HepG2 (cell line): Measurements from ENCODE around the gene MB21D2. TPM values are rescaled to one million over a fixed set of nuclear protein-coding genes. Genes with fewer than 3 reads are reported as not detected.
A peak's percentile ranks its signal among the peaks of the same experiment; 100 is the strongest.

ENCODE experiments used
- ATF5 ChIP-seq: sonication (generic); formaldehyde crosslinking; IDR thresholded peaks from 2 replicates; pipeline ENCODE4 v1.4.0; 2020; ENCODE audit warnings: mild to moderate bottlenecking, low read depth, missing genetic modification reagents
- BCL6 ChIP-seq: IDR thresholded peaks from 2 replicates; pipeline ENCODE4 v1.6.1; 2016; ENCODE audit warnings: missing genetic modification reagents, missing compliant biosample characterization
- CEBPG ChIP-seq: IDR thresholded peaks from 2 replicates; pipeline ENCODE4 v1.6.1; 2016
- EED ChIP-seq: sonication (generic); formaldehyde crosslinking; IDR thresholded peaks from 2 replicates; pipeline ENCODE4 v1.5.0; 2020; ENCODE audit warnings: mild to moderate bottlenecking, missing genetic modification reagents
- ETV5 ChIP-seq: IDR thresholded peaks from 2 replicates; pipeline ENCODE4 v1.6.1; 2018; ENCODE audit warnings: missing biosample characterization, missing genetic modification reagents, inconsistent platforms, borderline replicate concordance
- KDM5A ChIP-seq: fragments of 200-600 bp; sonication (generic); IDR thresholded peaks from 2 replicates; pipeline ENCODE4 v1.7.0; 2018; ENCODE audit warnings: antibody characterized with exemption, mild to moderate bottlenecking, low read length, borderline replicate concordance
- NFYC ChIP-seq: IDR thresholded peaks from 2 replicates; pipeline ENCODE4 v1.6.1; 2016; ENCODE audit warnings: missing genetic modification reagents, missing compliant biosample characterization
- PRMT3 ChIP-seq: sonication (generic); formaldehyde crosslinking; IDR thresholded peaks from 2 replicates; pipeline ENCODE4 v1.8.1; 2022; ENCODE audit warnings: low read depth, mild to moderate bottlenecking, moderate library complexity, missing genetic modification reagents, borderline replicate concordance
- SNAPC2 ChIP-seq: sonication (generic); formaldehyde crosslinking; IDR thresholded peaks from 2 replicates; pipeline ENCODE4 v1.8.1; 2022; ENCODE audit warnings: mild to moderate bottlenecking, missing genetic modification reagents
- SOX13 ChIP-seq, 3 experiments: fragments of 450-650 bp in 1 of 3; sonication (generic) in 1 of 3; formaldehyde crosslinking in 1 of 3; IDR thresholded peaks in 2 of 3; conservative IDR thresholded peaks in 1 of 3; 2 replicates each; pipeline versions ENCODE4 v1.5.0 to v1.6.1; 2016 to 2020; ENCODE audit warnings: antibody characterized with exemption in 1 of 3, mild to moderate bottlenecking in 1 of 3, missing compliant biosample characterization in 1 of 3, missing genetic modification reagents in 1 of 3, moderate library complexity in 1 of 3
- SP140L ChIP-seq: sonication (generic); formaldehyde crosslinking; IDR thresholded peaks from 2 replicates; pipeline ENCODE4 v1.4.0; 2020; ENCODE audit warnings: missing genetic modification reagents, borderline replicate concordance
- TFAP4 ChIP-seq: sonication (generic); IDR thresholded peaks from 2 replicates; pipeline ENCODE4 v1.6.1; 2016; ENCODE audit warnings: low read depth, borderline replicate concordance
- U2AF1 ChIP-seq: fragments of 200-400 bp; formaldehyde crosslinking; optimal IDR thresholded peaks from 2 replicates; pipeline ENCODE3; 2017; ENCODE audit warnings: mild to moderate bottlenecking, low read depth, low read length
- ZNF296 ChIP-seq: sonication (generic); formaldehyde crosslinking; conservative IDR thresholded peaks from 2 replicates; pipeline ENCODE4 v1.5.0; 2020; ENCODE audit warnings: mild to moderate bottlenecking, missing genetic modification reagents
- ZNF318 ChIP-seq: sonication (generic); formaldehyde crosslinking; IDR thresholded peaks from 2 replicates; pipeline ENCODE4 v1.4.0; 2020; ENCODE audit warnings: mild to moderate bottlenecking, missing genetic modification reagents
- ZNF530 ChIP-seq: sonication (generic); formaldehyde crosslinking; IDR thresholded peaks from 2 replicates; pipeline ENCODE4 v1.5.0; 2020; ENCODE audit warnings: low read depth, mild to moderate bottlenecking, missing genetic modification reagents
- ZNF704 ChIP-seq: sonication (generic); formaldehyde crosslinking; IDR thresholded peaks from 2 replicates; pipeline ENCODE4 v1.8.1; 2023; ENCODE audit warnings: mild to moderate bottlenecking, inconsistent platforms, moderate library complexity, missing genetic modification reagents, borderline replicate concordance
- ZNF816 ChIP-seq: sonication (generic); formaldehyde crosslinking; IDR thresholded peaks from 2 replicates; pipeline ENCODE4 v1.8.0; 2022; ENCODE audit warnings: missing genetic modification reagents, mild to moderate bottlenecking, borderline replicate concordance
- ZNF841 ChIP-seq: sonication (generic); formaldehyde crosslinking; IDR thresholded peaks from 2 replicates; pipeline ENCODE4 v1.8.1; 2023; ENCODE audit warnings: missing genetic modification reagents, borderline replicate concordance
- polyA plus RNA-seq, 8 experiments: library from polyadenylated mRNA; depleted of rRNA in 3 of 8; stranded (reverse) in 7 of 8; unstranded in 1 of 8; fragments of >200 nt; fragmentation: Illumina TruSeq in 4 of 8; extraction: Trizol in 4 of 8; gene quantifications; 2 replicates each; pipeline versions ENCODE4 v1.2.1 to v1.2.3, GENCODE V29; 2011 to 2016; ENCODE audit warnings: low read depth in 4 of 8, missing spikeins in 1 of 8, mixed read lengths in 1 of 8; ENCODE audit not compliant: insufficient read depth in 1 of 8
- total RNA-seq, 5 experiments: library from RNA; depleted of rRNA; stranded (reverse); fragments of >200 nt; fragmentation: Illumina TruSeq; extraction: Trizol; gene quantifications; 2 replicates each; pipeline ENCODE4 v1.2.3, GENCODE V29; 2016; ENCODE audit warnings: low read depth in 1 of 5

Gene MB21D2
- total and polyA plus RNA-seq, 2 of the 13 experiments (the other 11 are each of a cell fraction or from before 2014, with no cell fraction given): 0.90 to 1.6 TPM

DNA sequence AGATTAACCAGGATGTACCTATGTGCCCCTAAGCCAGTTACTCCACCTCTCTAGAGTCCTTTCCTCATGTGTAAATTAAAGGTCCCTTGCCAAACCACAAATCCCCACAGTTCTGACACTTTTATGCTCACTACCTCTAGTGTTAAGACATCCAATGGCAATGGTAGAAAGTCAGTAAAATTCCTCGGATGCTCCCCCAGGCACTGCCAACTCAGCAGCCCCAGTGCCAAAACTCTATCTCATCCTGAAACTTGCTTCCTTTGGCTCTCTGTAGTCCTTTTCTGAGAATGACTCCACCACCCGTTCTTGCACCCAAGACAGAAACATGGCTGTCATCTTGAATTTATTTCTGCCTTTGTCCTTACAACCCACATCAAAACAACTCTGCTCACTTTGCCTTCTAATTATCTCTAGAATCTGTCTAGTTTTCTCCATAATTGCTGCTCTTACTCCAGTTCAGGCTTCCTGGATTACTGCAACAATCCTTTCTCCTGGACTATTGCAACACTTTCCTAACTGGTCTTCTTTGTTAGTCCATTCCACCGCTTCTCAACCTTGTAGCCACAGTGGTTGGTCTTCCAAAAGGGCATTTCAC, 41.6 kb downstream of the MB21D2 start (continued):
- TF ChIP-seq ZNF318 (CRISPR knock-in tag): no peak
- no peak for TF ChIP-seq SOX13 (IDR thresholded peaks at IDR 0.05)
- TF ChIP-seq SOX13 (CRISPR knock-in tag; conservative IDR thresholded peaks at IDR 0.05 in 1 of 2, IDR thresholded peaks at IDR 0.05 in 1 of 2): peak in 1 of 2 experiments; percentile 52; a peak in 2 of 4 replicates
- TF ChIP-seq ATF5: no peak
- TF ChIP-seq U2AF1: no peak
- TF ChIP-seq CEBPG: peak; percentile 73
- TF ChIP-seq ZNF530: no peak
- TF ChIP-seq TFAP4: no peak
- TF ChIP-seq ZNF704 (CRISPR knock-in tag): no peak
- no peak for TF ChIP-seq KDM5A
- TF ChIP-seq ZNF841: no peak
- no peak for TF ChIP-seq PRMT3 (CRISPR knock-in tag)
- TF ChIP-seq SNAPC2 (CRISPR knock-in tag): no peak
- no peak for TF ChIP-seq ZNF296
- no peak for TF ChIP-seq SP140L (CRISPR knock-in tag)
- TF ChIP-seq EED (CRISPR knock-in tag): no peak
- peak; percentile 64 for TF ChIP-seq BCL6 (CRISPR knock-in tag)
- TF ChIP-seq ETV5 (CRISPR knock-in tag): no peak
- TF ChIP-seq NFYC (CRISPR knock-in tag): no peak
- TF ChIP-seq ZNF816 (CRISPR knock-in tag): no peak
